Stomach smooth muscle (tissue), 2 donors: ENCODE data around the gene AMZ1.

Experiments
- H3K27ac ChIP-seq: one replicate; pipeline ENCODE4 v1.7.0; 2013; ENCODE audit warnings: mild to moderate bottlenecking, low read length, inconsistent platforms
- H3K27me3 ChIP-seq, 2 donors: one replicate each; pipeline ENCODE4 v1.7.0; 2013; ENCODE audit warnings: low read length in 2 of 2; ENCODE audit not compliant: insufficient read depth in 2 of 2, control insufficient read depth in 1 of 2
- H3K36me3 ChIP-seq, 2 donors: one replicate each; pipeline ENCODE4 v1.7.0; 2013; ENCODE audit warnings: low read length in 2 of 2; ENCODE audit not compliant: control insufficient read depth in 2 of 2, insufficient read depth in 2 of 2
- H3K4me1 ChIP-seq: one replicate; pipeline ENCODE4 v1.7.0; 2013; ENCODE audit warnings: low read length; ENCODE audit not compliant: control insufficient read depth, insufficient read depth
- H3K4me3 ChIP-seq, 2 donors: one replicate each; pipeline ENCODE4 v1.7.0; 2013; ENCODE audit warnings: low read length in 2 of 2
- H3K9ac ChIP-seq, 2 donors: one replicate each; pipeline ENCODE4 v1.7.0; 2013; ENCODE audit warnings: low read length in 2 of 2, mild to moderate bottlenecking in 1 of 2
- H3K9me3 ChIP-seq, 2 donors: one replicate each; pipeline ENCODE4 v1.7.0; 2013; ENCODE audit warnings: low read length in 2 of 2; ENCODE audit not compliant: control insufficient read depth in 2 of 2
- donor health status: healthy.
- donor health status: Pancreatic carcinoma.

Gene AMZ1

GRCh38 chr7:2757361-2757903 is 69.4 kb downstream of the AMZ1 start:
- Histone ChIP-seq H3K4me1 (peaks cover 46% of the 10 kb centered on the region), H3K4me3 (peak overlapping the region; percentile 29 to 60), H3K9me3 (no peaks in the 10 kb centered on the region), H3K9ac (peak overlapping the region; percentile 5 to 36), H3K36me3 (no peaks in the 10 kb centered on the region), H3K27ac (peak overlapping the region; percentile 95), H3K27me3 (no peaks in the 10 kb centered on the region)

GRCh38 chr7:2757904-2758672 is 70.1 kb downstream of the AMZ1 start:
- Histone ChIP-seq H3K4me1 (peaks cover 51% of the 10 kb centered on the region), H3K4me3 (peak overlapping the region; percentile 41 to 60), H3K27me3 (no peaks in the 10 kb centered on the region), H3K36me3 (no peaks in the 10 kb centered on the region), H3K9ac (peak overlapping the region; percentile 5 to 53), H3K27ac (peak overlapping the region; percentile 95), H3K9me3 (no peaks in the 10 kb centered on the region)

- Histone ChIP-seq H3K36me3 (no peaks in the 10 kb centered on the region), H3K27me3 (no peaks in the 10 kb centered on the region), H3K4me1 (peaks cover 58% of the 10 kb centered on the region), H3K27ac (peak overlapping the region; percentile 95), H3K4me3 (peak overlapping the region; percentile 41 to 60), H3K9ac (peak overlapping the region in 1 of 2 donors; percentile 53), H3K9me3 (no peaks in the 10 kb centered on the region)
These were observed 70.9 kb downstream of the AMZ1 start for GRCh38 chr7:2758673-2759616.

GRCh38 chr7:2759736-2760097 is 71.7 kb downstream of the AMZ1 start:
- H3K4me1 ChIP-seq: peaks cover 60% of the 10 kb centered on the region
- H3K9ac ChIP-seq: no peak overlapping the region
- H3K27ac ChIP-seq: peak overlapping the region; percentile 55
- no peak overlapping the region for H3K4me3 ChIP-seq
- no peaks in the 10 kb centered on the region for H3K27me3 ChIP-seq
- no peaks in the 10 kb centered on the region for H3K36me3 ChIP-seq
- H3K9me3 ChIP-seq: no peaks in the 10 kb centered on the region

GRCh38 chr7:2760098-2760889 is 72.3 kb downstream of the AMZ1 start:
- Histone ChIP-seq H3K9ac (peak overlapping the region; percentile 5 to 21), H3K4me1 (peaks cover 60% of the 10 kb centered on the region), H3K27me3 (no peaks in the 10 kb centered on the region), H3K9me3 (no peaks in the 10 kb centered on the region), H3K27ac (peak overlapping the region; percentile 55), H3K36me3 (no peaks in the 10 kb centered on the region), H3K4me3 (peak overlapping the region; percentile 34 to 47)

- Histone ChIP-seq H3K36me3 (no peaks in the 10 kb centered on the region), H3K4me1 (peaks cover 60% of the 10 kb centered on the region), H3K9me3 (no peaks in the 10 kb centered on the region), H3K4me3 (peak overlapping the region in 1 of 2 donors; percentile 47), H3K27me3 (no peaks in the 10 kb centered on the region), H3K9ac (peak overlapping the region in 1 of 2 donors; percentile 13), H3K27ac (no peak overlapping the region)
These were observed 73.2 kb downstream of the AMZ1 start for GRCh38 chr7:2761131-2761624.

GRCh38 chr7:2761801-2762497 is 73.9 kb downstream of the AMZ1 start:
- Histone ChIP-seq H3K4me3 (no peak overlapping the region), H3K9ac (no peak overlapping the region)

GRCh38 chr7:2763597-2763996 is 75.6 kb downstream of the AMZ1 start:
- Histone ChIP-seq H3K4me1 (peaks cover 39% of the 10 kb centered on the region), H3K36me3 (no peaks in the 10 kb centered on the region), H3K9ac (peak overlapping the region; percentile 21 to 46), H3K27me3 (no peaks in the 10 kb centered on the region), H3K4me3 (no peak overlapping the region), H3K27ac (peak overlapping the region; percentile 71), H3K9me3 (no peaks in the 10 kb centered on the region)

More at GRCh38 chr7:2761801-2762497, 73.9 kb downstream of the AMZ1 start:
- Histone ChIP-seq H3K36me3 (no peaks in the 10 kb centered on the region), H3K4me1 (peaks cover 53% of the 10 kb centered on the region), H3K9me3 (no peaks in the 10 kb centered on the region), H3K27ac (peak overlapping the region; percentile 71), H3K27me3 (no peaks in the 10 kb centered on the region)

- no peak overlapping the region for H3K4me3 ChIP-seq
- H3K36me3 ChIP-seq: no peaks in the 10 kb centered on the region
- H3K4me1 ChIP-seq: peaks cover 33% of the 10 kb centered on the region
- H3K27me3 ChIP-seq: no peaks in the 10 kb centered on the region
- no peak overlapping the region for H3K9ac ChIP-seq
- no peak overlapping the region for H3K27ac ChIP-seq
- no peaks in the 10 kb centered on the region for H3K9me3 ChIP-seq
These were observed 76.6 kb downstream of the AMZ1 start for GRCh38 chr7:2764621-2765020.
